Measurements from ENCODE around the gene TGFBI. TPM values are rescaled to one million over a fixed set of nuclear protein-coding genes. Genes with fewer than 3 reads are reported as not detected.
A peak's percentile ranks its signal among the peaks of the same experiment; 100 is the strongest.

The TGFBI gene
- total RNA-seq, 3 donors from 2014 or later = 0.81 to 0.84 (median 0.82) TPM

GRCh38 chr5:136027311-136027710, 1.5 kb upstream of the TGFBI start:
- Mint-ChIP-seq H3K36me3 (ENCODE audit: insufficient read depth) (no peaks in the 10 kb centered on the region), H3K4me3 (no peak overlapping the region), H3K27me3 (ENCODE audit: low read depth) (peaks cover 27% of the 10 kb centered on the region), H3K9me3 (no peaks in the 10 kb centered on the region), H3K4me1 (ENCODE audit: low read depth) (peaks cover 5% of the 10 kb centered on the region)
- DNase-seq = no peak
- ATAC-seq = no peak

- no peak overlapping the region for H3K4me3 Mint-ChIP-seq
- peaks cover 23% of the 10 kb centered on the region for H3K27me3 Mint-ChIP-seq (ENCODE audit: low read depth)
- DNase-seq (no peak), ATAC-seq (no peak)
- H3K9me3 Mint-ChIP-seq = no peaks in the 10 kb centered on the region
- H3K4me1 Mint-ChIP-seq (ENCODE audit: low read depth) = peaks cover 5% of the 10 kb centered on the region
- H3K36me3 Mint-ChIP-seq (ENCODE audit: insufficient read depth) = no peaks in the 10 kb centered on the region
These were observed 698 bp upstream of the TGFBI start for GRCh38 chr5:136028090-136028489.

- peaks cover 5% of the 10 kb centered on the region for H3K4me1 Mint-ChIP-seq (ENCODE audit: low read depth)
- peaks cover 23% of the 10 kb centered on the region for H3K27me3 Mint-ChIP-seq (ENCODE audit: low read depth)
- H3K4me3 Mint-ChIP-seq = peak overlapping the region; percentile 11
These were observed 1.5 kb downstream of the TGFBI start for GRCh38 chr5:136030252-136030651.

GRCh38 chr5:136030956-136031611, 2.3 kb downstream of the TGFBI start:
- no peaks in the 10 kb centered on the region for H3K9me3 Mint-ChIP-seq
- ATAC-seq (no peak), DNase-seq (no peak)
- H3K4me1 Mint-ChIP-seq (ENCODE audit: low read depth) = peaks cover 11% of the 10 kb centered on the region
- H3K4me3 Mint-ChIP-seq = no peak overlapping the region
- peaks cover 23% of the 10 kb centered on the region for H3K27me3 Mint-ChIP-seq (ENCODE audit: low read depth)
- no peaks in the 10 kb centered on the region for H3K36me3 Mint-ChIP-seq (ENCODE audit: insufficient read depth)

More at GRCh38 chr5:136030252-136030651, 1.5 kb downstream of the TGFBI start:
- DNase-seq (no peak), ATAC-seq (no peak)
- no peaks in the 10 kb centered on the region for H3K9me3 Mint-ChIP-seq
- no peaks in the 10 kb centered on the region for H3K36me3 Mint-ChIP-seq (ENCODE audit: insufficient read depth)

- ATAC-seq (no peak), DNase-seq (no peak)
- Mint-ChIP-seq H3K36me3 (ENCODE audit: insufficient read depth) (no peaks in the 10 kb centered on the region), H3K4me1 (ENCODE audit: low read depth) (peaks cover 17% of the 10 kb centered on the region), H3K9me3 (no peaks in the 10 kb centered on the region), H3K27me3 (ENCODE audit: low read depth) (peaks cover 21% of the 10 kb centered on the region), H3K4me3 (no peak overlapping the region)
These were observed 2.9 kb downstream of the TGFBI start for GRCh38 chr5:136031711-136032110.

- no peak for ATAC-seq
- H3K27me3 Mint-ChIP-seq (ENCODE audit: low read depth) = peaks cover 17% of the 10 kb centered on the region
These were observed 3.8 kb downstream of the TGFBI start for GRCh38 chr5:136032564-136032963.

GRCh38 chr5:136033234-136033633, 4.4 kb downstream of the TGFBI start:
- Mint-ChIP-seq H3K27me3 (ENCODE audit: low read depth) (peaks cover 10% of the 10 kb centered on the region), H3K9me3 (no peaks in the 10 kb centered on the region), H3K4me1 (ENCODE audit: low read depth) (peaks cover 31% of the 10 kb centered on the region), H3K36me3 (ENCODE audit: insufficient read depth) (no peaks in the 10 kb centered on the region), H3K4me3 (no peak overlapping the region)
- DNase-seq (no peak), ATAC-seq (no peak)

More at GRCh38 chr5:136032564-136032963, 3.8 kb downstream of the TGFBI start:
- H3K36me3 Mint-ChIP-seq (ENCODE audit: insufficient read depth) = no peaks in the 10 kb centered on the region
- no peak overlapping the region for H3K4me3 Mint-ChIP-seq
- H3K9me3 Mint-ChIP-seq = no peaks in the 10 kb centered on the region
- DNase-seq = no peak
- peaks cover 26% of the 10 kb centered on the region for H3K4me1 Mint-ChIP-seq (ENCODE audit: low read depth)

GRCh38 chr5:136033848-136034247, 5.1 kb downstream of the TGFBI start:
- Mint-ChIP-seq H3K4me1 (ENCODE audit: low read depth) (peaks cover 31% of the 10 kb centered on the region), H3K9me3 (no peaks in the 10 kb centered on the region), H3K36me3 (ENCODE audit: insufficient read depth) (no peaks in the 10 kb centered on the region), H3K27me3 (ENCODE audit: low read depth) (peaks cover 10% of the 10 kb centered on the region), H3K4me3 (no peak overlapping the region)
- no peak for ATAC-seq
- no peak for DNase-seq

- no peak for DNase-seq
- no peak for ATAC-seq
- Mint-ChIP-seq H3K9me3 (no peaks in the 10 kb centered on the region), H3K27me3 (ENCODE audit: low read depth) (peaks cover 6% of the 10 kb centered on the region), H3K36me3 (ENCODE audit: insufficient read depth) (no peaks in the 10 kb centered on the region), H3K4me1 (ENCODE audit: low read depth) (peaks cover 31% of the 10 kb centered on the region), H3K4me3 (no peak overlapping the region)
These were observed 5.7 kb downstream of the TGFBI start for GRCh38 chr5:136034492-136034891.

GRCh38 chr5:136034984-136035383, 6.2 kb downstream of the TGFBI start:
- peaks cover 31% of the 10 kb centered on the region for H3K4me1 Mint-ChIP-seq (ENCODE audit: low read depth)
- H3K4me3 Mint-ChIP-seq = no peak overlapping the region
- H3K27me3 Mint-ChIP-seq (ENCODE audit: low read depth) = peaks cover 4% of the 10 kb centered on the region
- DNase-seq = no peak
- no peaks in the 10 kb centered on the region for H3K9me3 Mint-ChIP-seq
- no peak for ATAC-seq
- H3K36me3 Mint-ChIP-seq (ENCODE audit: insufficient read depth) = no peaks in the 10 kb centered on the region

GRCh38 chr5:136035837-136036236, 7.0 kb downstream of the TGFBI start:
- H3K27me3 Mint-ChIP-seq (ENCODE audit: low read depth) = no peaks in the 10 kb centered on the region

GRCh38 chr5:136036293-136036911, 7.6 kb downstream of the TGFBI start:
- ATAC-seq = no peak
- Mint-ChIP-seq H3K4me1 (ENCODE audit: low read depth) (peaks cover 28% of the 10 kb centered on the region), H3K9me3 (no peaks in the 10 kb centered on the region), H3K36me3 (ENCODE audit: insufficient read depth) (no peaks in the 10 kb centered on the region), H3K27me3 (ENCODE audit: low read depth) (no peaks in the 10 kb centered on the region), H3K4me3 (no peak overlapping the region)
- DNase-seq = no peak

More at GRCh38 chr5:136035837-136036236, 7.0 kb downstream of the TGFBI start:
- ATAC-seq = no peak
- DNase-seq = no peak
- Mint-ChIP-seq H3K36me3 (ENCODE audit: insufficient read depth) (no peaks in the 10 kb centered on the region), H3K4me1 (ENCODE audit: low read depth) (peaks cover 29% of the 10 kb centered on the region), H3K4me3 (no peak overlapping the region), H3K9me3 (no peaks in the 10 kb centered on the region)

- Mint-ChIP-seq H3K4me3 (peak overlapping the region; percentile 7), H3K4me1 (ENCODE audit: low read depth) (peaks cover 27% of the 10 kb centered on the region), H3K9me3 (no peaks in the 10 kb centered on the region), H3K27me3 (ENCODE audit: low read depth) (no peaks in the 10 kb centered on the region), H3K36me3 (ENCODE audit: insufficient read depth) (no peaks in the 10 kb centered on the region)
- DNase-seq (no peak), ATAC-seq (peak; percentile 88 to 97)
These were observed 8.4 kb downstream of the TGFBI start for GRCh38 chr5:136037001-136037705.

- Mint-ChIP-seq H3K27me3 (ENCODE audit: low read depth) (no peaks in the 10 kb centered on the region), H3K4me3 (no peak overlapping the region), H3K4me1 (ENCODE audit: low read depth) (peaks cover 35% of the 10 kb centered on the region), H3K9me3 (no peaks in the 10 kb centered on the region), H3K36me3 (ENCODE audit: insufficient read depth) (no peaks in the 10 kb centered on the region)
- DNase-seq (no peak), ATAC-seq (no peak)
These were observed 9.8 kb downstream of the TGFBI start for GRCh38 chr5:136038635-136039034.

GRCh38 chr5:136039202-136039601, 10.4 kb downstream of the TGFBI start:
- no peaks in the 10 kb centered on the region for H3K27me3 Mint-ChIP-seq (ENCODE audit: low read depth)
- H3K9me3 Mint-ChIP-seq = no peaks in the 10 kb centered on the region
- no peak for ATAC-seq
- no peak for DNase-seq
- peaks cover 35% of the 10 kb centered on the region for H3K4me1 Mint-ChIP-seq (ENCODE audit: low read depth)
- H3K36me3 Mint-ChIP-seq (ENCODE audit: insufficient read depth) = no peaks in the 10 kb centered on the region
- H3K4me3 Mint-ChIP-seq = no peak overlapping the region

Measured in activated T-cell treated with anti-CD3 and anti-CD28 coated beads, Interleukin-2, amount 50 U/mL, for 4 hours (primary cell).